Dermis lymphatic vessel endothelial cell (primary cell): ENCODE results near the gene KRTAP12-1. TPM values are rescaled to one million over a fixed set of nuclear protein-coding genes. Genes with fewer than 3 reads are reported as not detected.

ENCODE experiments used
- total RNA-seq: library from RNA; depleted of rRNA; stranded (reverse); fragments of >200 nt; gene quantifications from 2 replicates; pipeline ENCODE4 v1.2.1, GENCODE V29; 2014

Gene KRTAP12-1, protein sequence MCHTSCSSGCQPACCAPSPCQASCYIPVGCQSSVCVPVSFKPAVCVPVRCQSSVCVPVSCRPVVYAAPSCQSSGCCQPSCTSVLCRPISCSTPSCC
- total RNA-seq = not detected in 2 replicates

DNA sequence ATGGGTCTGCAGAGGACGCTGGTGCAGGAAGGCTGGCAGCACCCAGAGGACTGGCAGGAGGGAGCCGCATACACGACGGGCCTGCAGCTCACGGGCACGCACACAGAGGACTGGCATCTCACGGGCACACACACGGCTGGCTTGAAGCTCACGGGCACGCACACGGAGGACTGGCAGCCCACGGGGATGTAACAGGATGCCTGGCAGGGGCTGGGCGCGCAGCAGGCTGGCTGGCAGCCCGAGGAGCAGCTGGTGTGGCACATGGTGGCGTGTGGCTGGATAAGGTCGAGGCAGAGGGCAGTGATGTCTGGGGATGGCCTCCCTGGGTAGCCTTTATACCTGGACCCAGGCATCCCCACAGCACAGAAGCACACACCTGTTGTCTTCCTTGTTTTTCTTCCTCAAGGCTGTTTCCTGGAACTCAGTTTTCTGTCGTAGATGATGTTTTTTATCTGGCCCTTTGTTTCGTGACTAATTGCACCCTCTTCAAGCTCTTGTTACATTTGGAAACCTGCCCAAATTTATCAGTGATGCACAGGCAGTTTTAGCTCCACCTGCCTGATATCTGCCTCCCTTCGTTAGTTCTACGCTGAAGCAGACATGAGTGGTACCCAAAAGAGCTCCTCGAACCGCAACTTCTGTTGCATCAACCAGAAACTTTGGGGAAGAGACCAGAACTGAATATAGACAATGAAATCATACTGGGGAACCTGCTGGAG, at the start of gene KRTAP12-1:
Gene KRTAP12-1 (minus strand): TSS at position 303 of the 719 bp plus-strand sequence. CDS start 40 bp downstream, at position 263.

DNA sequence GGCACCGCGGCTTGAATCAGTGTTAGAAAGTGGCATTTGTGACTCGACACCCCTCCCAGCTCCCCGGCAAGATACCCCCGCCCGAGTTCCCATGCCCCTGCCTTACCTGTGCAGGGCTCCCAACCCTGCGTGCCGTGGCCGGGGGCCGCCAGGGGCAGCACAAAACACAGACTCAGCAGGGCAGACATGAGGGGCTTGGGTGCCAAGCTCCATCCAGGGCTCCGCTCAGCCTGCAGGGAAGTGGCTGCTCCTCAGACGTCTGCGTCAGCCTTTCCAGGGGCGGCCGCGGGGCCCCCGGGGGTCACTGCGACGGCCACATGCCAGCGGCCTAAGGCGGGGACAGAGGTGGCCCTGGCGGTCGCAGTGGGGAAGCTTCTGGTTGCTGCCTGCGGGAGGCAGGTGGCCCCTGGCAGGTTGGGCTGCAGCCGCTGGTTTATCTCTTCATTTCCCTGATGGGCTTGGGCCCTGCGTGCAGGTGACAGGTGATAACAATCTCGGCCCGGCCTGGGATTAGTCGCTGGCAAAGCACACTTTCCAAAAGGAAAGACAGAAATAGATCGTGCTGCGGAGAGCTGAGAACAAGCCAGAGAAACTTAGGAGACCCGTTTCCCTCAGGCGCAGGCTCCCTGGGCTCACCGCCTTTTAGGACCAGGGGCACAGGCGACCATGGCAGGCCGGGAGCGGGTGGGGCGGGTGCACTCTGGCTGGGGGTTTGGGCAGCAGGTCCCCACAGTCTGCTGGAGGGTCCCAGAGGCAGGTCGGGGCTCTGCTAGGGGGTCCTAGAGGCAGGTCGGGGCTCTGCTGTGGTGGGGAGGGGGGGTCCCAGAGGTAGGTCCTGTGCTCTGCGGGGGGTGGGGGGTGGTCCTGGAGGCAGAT, 29.6 kb upstream of the KRTAP12-1 start, which contains the start of gene TSPEAR:
Gene TSPEAR (minus strand): TSS at position 246 of the 876 bp plus-strand sequence. CDS start 58 bp downstream, at position 188.

DNA sequence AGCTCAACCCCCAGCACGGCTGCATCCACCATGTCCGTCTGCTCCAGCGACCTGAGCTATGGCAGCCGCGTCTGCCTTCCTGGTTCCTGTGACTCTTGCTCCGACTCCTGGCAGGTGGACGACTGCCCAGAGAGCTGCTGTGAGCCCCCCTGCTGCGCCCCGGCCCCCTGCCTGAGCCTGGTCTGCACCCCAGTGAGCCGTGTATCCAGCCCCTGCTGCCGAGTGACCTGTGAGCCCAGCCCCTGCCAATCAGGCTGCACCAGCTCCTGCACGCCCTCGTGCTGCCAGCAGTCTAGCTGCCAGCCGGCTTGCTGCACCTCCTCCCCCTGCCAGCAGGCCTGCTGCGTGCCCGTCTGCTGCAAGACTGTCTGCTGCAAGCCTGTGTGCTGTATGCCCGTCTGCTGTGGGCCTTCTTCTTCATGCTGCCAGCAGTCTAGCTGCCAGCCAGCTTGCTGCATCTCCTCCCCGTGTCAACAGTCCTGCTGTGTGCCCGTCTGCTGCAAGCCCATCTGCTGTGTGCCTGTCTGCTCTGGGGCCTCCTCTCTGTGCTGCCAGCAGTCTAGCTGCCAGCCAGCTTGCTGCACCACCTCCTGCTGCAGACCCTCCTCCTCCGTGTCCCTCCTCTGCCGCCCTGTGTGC, 15.3 kb upstream of the KRTAP12-1 start, which contains the start of gene KRTAP10-12:
Gene KRTAP10-12 (plus strand): TSS at position 1 of the 639 bp plus-strand sequence. CDS start 30 bp downstream, at position 31.

DNA sequence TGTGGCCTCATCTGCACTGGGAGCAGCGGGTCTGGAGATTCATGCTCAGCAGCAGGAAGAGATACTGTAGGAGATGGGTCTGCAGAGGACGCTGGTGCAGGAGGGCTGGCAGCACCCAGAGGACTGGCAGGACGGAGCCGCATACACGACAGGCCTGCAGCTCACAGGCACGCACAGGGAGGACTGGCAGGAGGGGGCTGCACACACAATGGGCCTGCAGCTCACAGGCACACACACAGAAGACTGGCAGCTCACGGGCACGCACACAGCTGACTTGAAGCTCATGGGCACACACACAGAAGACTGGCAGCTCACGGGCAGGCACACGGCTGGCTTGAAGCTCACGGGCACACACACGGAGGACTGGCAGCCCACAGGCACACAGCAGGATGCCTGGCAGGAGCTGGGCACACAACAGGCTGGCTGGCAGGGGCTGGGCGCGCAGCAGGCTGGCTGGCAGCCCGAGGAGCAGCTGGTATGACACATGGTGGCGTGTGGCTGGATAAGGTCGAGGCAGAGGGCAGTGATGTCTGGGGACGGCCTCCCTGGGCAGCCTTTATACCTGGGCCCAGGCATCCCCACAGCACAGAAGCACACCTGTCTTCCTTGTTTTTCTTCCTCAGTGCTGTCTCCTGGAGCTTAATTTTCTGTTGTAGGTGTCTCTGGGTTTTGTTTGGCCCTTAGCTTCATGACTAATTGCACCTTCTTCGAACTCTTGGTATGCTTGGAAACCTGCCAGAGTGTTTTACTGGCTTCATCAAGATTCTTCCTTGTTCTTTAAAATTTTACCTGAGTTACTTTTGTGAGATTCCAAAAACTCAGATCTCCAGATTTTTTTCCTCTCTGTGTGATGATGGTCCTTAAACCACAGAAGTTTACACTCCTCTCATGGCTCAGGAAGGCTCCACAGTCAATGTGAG, 15.3 kb downstream of the KRTAP12-1 start, which contains the start of gene KRTAP12-2:
Gene KRTAP12-2 (minus strand): TSS at position 527 of the 920 bp plus-strand sequence. CDS start 41 bp downstream, at position 486.

DNA sequence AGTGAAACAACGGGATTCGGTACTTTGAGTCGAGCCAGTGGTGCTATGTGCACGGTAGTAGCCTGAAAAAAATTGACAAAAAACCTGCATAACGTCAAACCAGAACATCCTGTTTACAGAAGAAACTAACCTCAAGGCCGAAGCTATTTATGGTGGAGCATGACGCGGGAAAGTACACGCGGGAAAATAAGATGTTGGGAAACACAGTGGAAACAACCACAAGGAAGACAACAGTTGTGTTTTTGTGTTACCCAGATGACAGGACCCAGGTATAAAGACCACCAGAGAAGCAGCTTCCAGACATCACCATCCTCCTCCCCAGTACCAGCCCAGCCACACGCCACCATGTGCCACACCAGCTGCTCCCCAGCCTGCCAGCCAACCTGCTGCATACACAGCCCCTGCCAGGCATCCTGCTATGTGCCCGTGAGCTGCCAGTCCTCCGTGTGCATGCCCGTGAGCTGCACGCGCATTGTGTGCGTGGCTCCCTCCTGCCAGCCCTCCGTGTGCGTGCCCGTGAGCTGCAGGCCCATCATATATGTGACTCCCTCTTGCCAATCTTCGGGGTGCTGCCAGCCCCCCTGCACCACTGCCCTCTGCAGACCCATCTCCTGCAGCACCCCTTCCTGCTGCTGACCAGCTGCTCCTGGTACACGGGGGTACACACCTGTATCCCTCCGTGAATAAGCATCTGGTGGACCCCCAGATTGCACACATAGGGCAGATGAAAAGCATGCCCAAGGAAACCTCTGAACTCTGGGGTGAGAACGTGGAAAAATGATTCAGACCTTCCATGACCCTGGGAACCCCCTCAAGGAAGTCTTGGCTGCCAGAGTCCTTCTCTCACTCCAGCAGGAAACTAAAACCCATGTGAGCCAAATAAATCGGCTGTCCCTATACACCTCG, 24.1 kb downstream of the KRTAP12-1 start, which contains the start of gene KRTAP12-3:
Gene KRTAP12-3 (plus strand): TSS at position 298 of the 906 bp plus-strand sequence. CDS start 48 bp downstream, at position 346.

DNA sequence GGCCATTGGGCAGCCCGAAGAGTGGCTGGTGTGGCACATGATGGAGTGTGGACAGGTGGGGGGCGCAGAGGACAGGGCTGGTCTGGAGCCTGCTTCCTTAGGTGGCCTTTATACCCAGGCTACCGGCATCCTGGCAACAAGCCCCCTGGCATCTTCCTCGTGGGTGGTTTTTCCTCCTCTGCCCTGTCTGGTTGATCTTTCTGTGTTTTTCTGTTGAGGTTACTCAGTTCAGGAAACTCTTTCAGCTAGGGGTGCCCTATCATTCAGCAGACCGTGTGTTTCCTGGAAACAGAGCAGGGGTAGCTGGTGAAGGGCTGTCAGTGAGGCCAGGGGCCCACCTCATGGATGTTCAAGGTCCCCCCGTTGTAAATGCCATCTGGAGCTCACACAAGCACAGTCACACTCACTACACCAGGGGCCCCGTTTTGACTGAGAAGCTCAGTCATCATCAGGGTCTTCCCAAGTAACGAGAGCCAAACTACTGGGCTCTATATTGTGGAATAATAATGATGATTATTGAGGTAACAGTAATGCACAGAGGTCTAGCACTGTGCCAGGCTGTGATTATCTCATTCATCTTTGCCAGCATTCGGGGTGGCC, 27.3 kb downstream of the KRTAP12-1 start, which contains the start of gene KRTAP12-4:
Gene KRTAP12-4 (minus strand): TSS at position 84 of the 600 bp plus-strand sequence. CDS start 45 bp downstream, at position 39.

DNA sequence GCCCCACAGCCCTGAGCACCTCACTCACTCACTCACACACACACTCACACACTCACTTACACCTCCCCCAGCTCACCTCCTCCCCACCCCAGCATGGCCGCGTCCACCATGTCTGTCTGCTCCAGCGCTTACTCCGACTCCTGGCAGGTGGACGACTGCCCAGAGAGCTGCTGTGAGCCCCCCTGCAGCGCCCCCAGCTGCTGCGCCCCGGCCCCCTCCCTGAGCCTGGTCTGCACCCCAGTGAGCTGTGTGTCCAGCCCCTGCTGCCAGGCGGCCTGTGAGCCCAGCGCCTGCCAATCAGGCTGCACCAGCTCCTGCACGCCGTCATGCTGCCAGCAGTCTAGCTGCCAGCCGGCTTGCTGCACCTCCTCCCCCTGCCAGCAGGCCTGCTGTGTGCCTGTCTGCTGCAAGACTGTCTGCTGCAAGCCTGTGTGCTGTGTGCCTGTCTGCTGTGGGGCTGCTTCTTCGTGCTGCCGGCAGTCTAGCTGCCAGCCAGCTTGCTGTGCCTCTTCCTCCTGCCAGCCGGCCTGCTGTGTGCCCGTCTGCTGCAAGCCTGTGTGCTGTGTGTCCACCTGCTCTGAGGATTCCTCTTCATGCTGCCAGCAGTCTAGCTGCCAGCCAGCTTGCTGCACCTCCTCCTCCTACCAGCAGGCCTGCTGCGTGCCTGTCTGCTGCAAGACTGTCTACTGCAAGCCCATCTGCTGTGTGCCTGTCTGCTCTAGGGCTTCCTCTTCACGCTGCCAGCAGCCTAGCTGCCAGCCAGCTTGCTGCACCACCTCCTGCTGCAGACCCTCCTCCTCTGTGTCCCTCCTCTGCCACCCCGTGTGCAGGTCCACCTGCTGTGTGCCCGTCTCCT, 35.4 kb downstream of the KRTAP12-1 start, which contains the start of gene KRTAP10-11:
Gene KRTAP10-11 (plus strand): TSS at position 49 of the 856 bp plus-strand sequence. CDS start 45 bp downstream, at position 94.

DNA sequence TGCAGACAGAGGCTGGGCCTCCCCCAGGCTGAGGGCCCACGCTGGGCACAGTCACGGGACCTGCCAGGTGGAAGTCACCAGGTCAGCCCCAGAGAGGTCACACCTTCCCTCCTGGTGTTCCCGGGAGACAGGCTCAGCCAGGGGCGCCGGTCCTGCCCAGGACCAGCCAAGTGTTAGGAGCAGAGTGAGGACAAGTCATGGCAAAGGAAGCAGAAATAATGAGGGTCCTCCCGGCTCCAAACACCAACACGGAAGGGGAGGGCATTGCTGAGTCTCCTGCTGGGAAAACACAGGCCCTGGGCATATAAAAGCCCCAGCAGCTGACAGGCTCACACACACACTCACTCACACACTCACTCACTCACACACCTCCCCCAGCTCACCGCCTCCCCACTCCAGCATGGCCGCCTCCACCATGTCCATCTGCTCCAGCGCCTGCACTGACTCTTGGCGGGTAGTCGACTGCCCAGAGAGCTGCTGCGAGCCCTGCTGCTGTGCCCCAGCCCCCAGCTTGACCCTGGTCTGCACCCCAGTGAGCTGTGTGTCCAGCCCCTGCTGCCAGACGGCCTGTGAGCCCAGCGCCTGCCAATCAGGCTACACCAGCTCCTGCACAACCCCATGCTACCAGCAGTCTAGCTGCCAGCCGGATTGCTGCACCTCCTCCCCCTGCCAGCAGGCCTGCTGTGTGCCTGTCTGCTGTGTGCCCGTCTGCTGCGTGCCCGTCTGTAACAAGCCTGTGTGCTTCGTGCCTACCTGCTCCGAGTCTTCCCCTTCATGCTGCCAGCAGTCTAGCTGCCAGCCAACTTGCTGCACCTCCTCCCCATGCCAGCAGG, 44.7 kb downstream of the KRTAP12-1 start, which contains the start of gene KRTAP10-10:
Gene KRTAP10-10 (plus strand): TSS at position 339 of the 833 bp plus-strand sequence. CDS start 62 bp downstream, at position 401.

Other genes with a start within 250 kb of the KRTAP12-1 start
- gene LRRC3, start 226.7 kb downstream of the KRTAP12-1 start, total RNA-seq = 0.86 and 0.98 TPM in 2 replicates
- not detected in 2 replicates for gene KRTAP10-1, start 142.0 kb downstream of the KRTAP12-1 start, total RNA-seq
- gene KRTAP10-2, start 130.7 kb downstream of the KRTAP12-1 start, total RNA-seq = not detected in 2 replicates
- not detected in 2 replicates for gene KRTAP10-3, start 123.4 kb downstream of the KRTAP12-1 start, total RNA-seq
- gene KRTAP10-4, start 108.4 kb downstream of the KRTAP12-1 start, total RNA-seq = not detected in 2 replicates
- gene KRTAP10-5, start 101.6 kb downstream of the KRTAP12-1 start, total RNA-seq = not detected in 2 replicates
- under 0.01 TPM in 1 of 2 replicates, not detected in the other for gene KRTAP10-6, start 89.7 kb downstream of the KRTAP12-1 start, total RNA-seq
- not detected in 2 replicates for gene KRTAP10-7, start 81.6 kb downstream of the KRTAP12-1 start, total RNA-seq
- gene KRTAP10-8, start 70.1 kb downstream of the KRTAP12-1 start, total RNA-seq = not detected in 2 replicates
- gene KRTAP10-9, start 55.1 kb downstream of the KRTAP12-1 start, total RNA-seq = not detected in 2 replicates
- gene KRTAP10-10, start 44.8 kb downstream of the KRTAP12-1 start, total RNA-seq = not detected in 2 replicates
- gene KRTAP10-11, start 35.7 kb downstream of the KRTAP12-1 start, total RNA-seq = not detected in 2 replicates
- not detected in 2 replicates for gene KRTAP12-4, start 27.5 kb downstream of the KRTAP12-1 start, total RNA-seq
- not detected in 2 replicates for gene KRTAP12-3, start 24.2 kb downstream of the KRTAP12-1 start, total RNA-seq
- not detected in 2 replicates for gene KRTAP12-2, start 15.2 kb downstream of the KRTAP12-1 start, total RNA-seq
- gene KRTAP10-12, start 15.0 kb upstream of the KRTAP12-1 start, total RNA-seq = not detected in 2 replicates
- 0.26 and 0.54 TPM in 2 replicates for gene TSPEAR, start 29.4 kb upstream of the KRTAP12-1 start, total RNA-seq
- gene UBE2G2, start 119.7 kb upstream of the KRTAP12-1 start, total RNA-seq = 63.6 and 87.8 TPM in 2 replicates
- 78.0 and 81.8 TPM in 2 replicates for gene SUMO3, start 135.9 kb upstream of the KRTAP12-1 start, total RNA-seq
- gene PTTG1IP, start 191.5 kb upstream of the KRTAP12-1 start, total RNA-seq = 295 and 351 TPM in 2 replicates
- 0.11 and 0.43 TPM in 2 replicates for gene ITGB2, start 238.7 kb upstream of the KRTAP12-1 start, total RNA-seq